ENCODE data around the gene DYNC2I2. TPM values are rescaled to one million over a fixed set of nuclear protein-coding genes. Genes with fewer than 3 reads are reported as not detected.

The DYNC2I2 gene
- total RNA-seq, 4 donors from 2014 or later = 71.9 to 103 (median 95.8) TPM

GRCh38 chr9:128626181-128626580, 30.5 kb downstream of the DYNC2I2 start:
- TF ChIP-seq POLR2A (IDR thresholded peaks at IDR 0.05) (no peak), CTCF (IDR thresholded peaks at IDR 0.05) (no peak)
- peaks cover 0 to 96% (median 0%) of the 10 kb centered on the region in 3 donors for H3K36me3 ChIP-seq
- H3K9me3 ChIP-seq = no peaks in the 10 kb centered on the region
- H3K4me3 ChIP-seq = no peak overlapping the region
- H3K4me1 ChIP-seq = peaks cover 0 to 9% (median 0%) of the 10 kb centered on the region in 4 donors
- H3K27me3 ChIP-seq = no peaks in the 10 kb centered on the region
- DNase-seq = peak in 2 of 3 donors; percentile 35 to 42
- H3K27ac ChIP-seq = no peak overlapping the region

- peak in 1 of 3 donors; percentile 51 for DNase-seq
- peaks cover 0 to 96% (median 0%) of the 10 kb centered on the region in 3 donors for H3K36me3 ChIP-seq
- TF ChIP-seq CTCF (IDR thresholded peaks at IDR 0.05) = no peak
- no peak for TF ChIP-seq POLR2A (IDR thresholded peaks at IDR 0.05)
- H3K4me1 ChIP-seq = peaks cover 0 to 8% (median 0%) of the 10 kb centered on the region in 4 donors
- H3K27ac ChIP-seq = no peak overlapping the region
- no peaks in the 10 kb centered on the region for H3K9me3 ChIP-seq
- no peaks in the 10 kb centered on the region for H3K27me3 ChIP-seq
- H3K4me3 ChIP-seq = no peak overlapping the region
Observed at GRCh38 chr9:128625391-128626146, 31.1 kb downstream of the DYNC2I2 start.

GRCh38 chr9:128624566-128624965, 32.1 kb downstream of the DYNC2I2 start:
- Histone ChIP-seq H3K4me1 (peaks cover 0 to 8% (median 0%) of the 10 kb centered on the region in 4 donors), H3K36me3 (peaks cover 0 to 97% (median 0%) of the 10 kb centered on the region in 3 donors), H3K4me3 (no peak overlapping the region), H3K9me3 (no peaks in the 10 kb centered on the region), H3K27me3 (no peaks in the 10 kb centered on the region), H3K27ac (no peak overlapping the region)
- DNase-seq = no peak
- TF ChIP-seq CTCF (IDR thresholded peaks at IDR 0.05) (no peak), POLR2A (IDR thresholded peaks at IDR 0.05) (no peak)

- Histone ChIP-seq H3K9me3 (no peaks in the 10 kb centered on the region), H3K36me3 (peaks cover 0 to 97% (median 0%) of the 10 kb centered on the region in 3 donors), H3K4me1 (peaks cover 0 to 8% (median 0%) of the 10 kb centered on the region in 4 donors), H3K27me3 (no peaks in the 10 kb centered on the region), H3K4me3 (no peak overlapping the region), H3K27ac (no peak overlapping the region)
- DNase-seq = no peak
- TF ChIP-seq CTCF (IDR thresholded peaks at IDR 0.05) (no peak), POLR2A (IDR thresholded peaks at IDR 0.05) (no peak)
Observed at GRCh38 chr9:128621730-128622455, 34.8 kb downstream of the DYNC2I2 start.

GRCh38 chr9:128619779-128620178, 36.9 kb downstream of the DYNC2I2 start:
- no peak for TF ChIP-seq POLR2A (IDR thresholded peaks at IDR 0.05)
- H3K9me3 ChIP-seq = no peaks in the 10 kb centered on the region
- peaks cover 0 to 97% (median 0%) of the 10 kb centered on the region in 3 donors for H3K36me3 ChIP-seq
- H3K27me3 ChIP-seq = no peaks in the 10 kb centered on the region
- H3K27ac ChIP-seq = no peak overlapping the region
- DNase-seq = no peak
- H3K4me1 ChIP-seq = no peaks in the 10 kb centered on the region
- H3K4me3 ChIP-seq = no peak overlapping the region

- Histone ChIP-seq H3K9me3 (no peaks in the 10 kb centered on the region), H3K36me3 (peaks cover 0 to 97% (median 0%) of the 10 kb centered on the region in 3 donors), H3K27ac (no peak overlapping the region), H3K4me1 (no peaks in the 10 kb centered on the region), H3K27me3 (no peaks in the 10 kb centered on the region), H3K4me3 (no peak overlapping the region)
- no peak for TF ChIP-seq POLR2A (IDR thresholded peaks at IDR 0.05)
- no peak for DNase-seq
Observed at GRCh38 chr9:128619127-128619526, 37.5 kb downstream of the DYNC2I2 start.
